GM12875 (cell line): ENCODE measurements around the gene ZNF398.

ENCODE experiments used
- H3K4me3 ChIP-seq: one replicate; pipeline ENCODE4 v1.5.1; 2011; ENCODE audit warnings: low read depth, low read length, control low read depth
- TF ChIP-seq, protein P1 (sequence below): IDR thresholded peaks from 2 replicates; pipeline ENCODE4 v1.5.1; 2011; ENCODE audit warnings: low read depth, mild to moderate bottlenecking, control low read depth, inconsistent platforms, low read length, moderate library complexity, borderline replicate concordance; ENCODE audit not compliant: insufficient read depth

ZNF398 gene

GRCh38 chr7:149150981-149151380 lies 3.7 kb downstream of the ZNF398 start:
- no peak overlapping the region for H3K4me3 ChIP-seq
- TF ChIP-seq, protein P1, sequence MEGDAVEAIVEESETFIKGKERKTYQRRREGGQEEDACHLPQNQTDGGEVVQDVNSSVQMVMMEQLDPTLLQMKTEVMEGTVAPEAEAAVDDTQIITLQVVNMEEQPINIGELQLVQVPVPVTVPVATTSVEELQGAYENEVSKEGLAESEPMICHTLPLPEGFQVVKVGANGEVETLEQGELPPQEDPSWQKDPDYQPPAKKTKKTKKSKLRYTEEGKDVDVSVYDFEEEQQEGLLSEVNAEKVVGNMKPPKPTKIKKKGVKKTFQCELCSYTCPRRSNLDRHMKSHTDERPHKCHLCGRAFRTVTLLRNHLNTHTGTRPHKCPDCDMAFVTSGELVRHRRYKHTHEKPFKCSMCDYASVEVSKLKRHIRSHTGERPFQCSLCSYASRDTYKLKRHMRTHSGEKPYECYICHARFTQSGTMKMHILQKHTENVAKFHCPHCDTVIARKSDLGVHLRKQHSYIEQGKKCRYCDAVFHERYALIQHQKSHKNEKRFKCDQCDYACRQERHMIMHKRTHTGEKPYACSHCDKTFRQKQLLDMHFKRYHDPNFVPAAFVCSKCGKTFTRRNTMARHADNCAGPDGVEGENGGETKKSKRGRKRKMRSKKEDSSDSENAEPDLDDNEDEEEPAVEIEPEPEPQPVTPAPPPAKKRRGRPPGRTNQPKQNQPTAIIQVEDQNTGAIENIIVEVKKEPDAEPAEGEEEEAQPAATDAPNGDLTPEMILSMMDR, result no peak

DNA sequence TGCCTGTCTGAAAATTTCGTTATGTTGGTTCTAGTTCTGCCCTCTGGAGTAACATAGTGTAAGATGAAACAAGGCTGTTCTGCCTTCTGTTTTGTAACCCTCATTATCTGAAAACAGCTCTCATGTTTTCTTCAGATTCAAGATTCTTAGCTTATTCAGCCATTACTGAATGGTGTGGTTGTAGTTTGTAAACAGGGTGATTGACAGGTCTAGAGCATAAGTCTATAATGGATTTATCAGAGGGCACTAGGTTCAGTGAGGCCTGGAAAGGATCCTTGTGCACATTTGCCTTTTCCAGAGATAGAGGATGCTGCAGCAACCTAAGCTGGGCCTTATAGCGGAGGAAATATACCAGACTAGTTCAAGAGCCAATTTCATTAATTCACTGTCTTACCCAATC lies 6.1 kb downstream of the ZNF398 start:
- no peak overlapping the region for H3K4me3 ChIP-seq
- TF ChIP-seq, protein P1, result no peak

DNA sequence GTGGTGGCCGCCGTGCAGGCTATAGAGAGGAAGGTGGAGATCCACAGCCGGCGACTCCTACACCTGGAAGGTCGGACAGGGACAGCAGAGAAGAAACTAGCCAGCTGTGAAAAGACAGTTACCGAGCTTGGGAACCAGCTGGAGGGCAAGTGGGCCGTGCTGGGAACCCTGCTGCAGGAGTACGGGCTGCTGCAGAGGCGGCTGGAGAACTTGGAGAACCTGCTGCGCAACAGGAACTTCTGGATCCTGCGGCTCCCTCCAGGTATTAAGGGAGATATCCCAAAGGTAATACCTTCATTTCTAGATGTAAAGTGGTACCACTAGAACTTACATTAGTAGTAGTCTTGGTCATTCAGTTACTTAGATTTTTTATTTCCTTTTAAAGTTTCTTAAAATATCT lies 6.8 kb downstream of the ZNF398 start:
- H3K4me3 ChIP-seq, result no peak overlapping the region
- TF ChIP-seq, protein P1, result no peak

DNA sequence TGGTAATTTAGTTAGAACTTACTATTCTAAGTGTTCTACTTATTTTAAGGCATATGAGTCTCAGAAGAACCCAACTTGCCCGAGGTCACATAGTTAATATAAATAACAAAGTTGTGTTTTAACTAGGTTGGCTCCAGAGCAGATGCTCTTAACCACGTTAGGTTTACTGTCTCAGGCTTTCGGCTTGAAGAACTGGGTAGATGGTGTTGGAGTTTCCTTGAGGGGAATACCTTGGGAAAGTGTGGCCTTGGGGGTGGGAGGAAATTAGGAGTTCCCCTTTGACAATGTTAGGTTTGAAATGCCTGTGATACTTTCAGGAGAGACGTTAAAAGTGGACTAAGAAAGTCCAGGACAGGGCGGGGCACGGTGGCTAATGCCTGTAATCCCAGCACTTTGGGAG lies 9.6 kb downstream of the ZNF398 start:
- no peak overlapping the region for H3K4me3 ChIP-seq
- TF ChIP-seq, protein P1, result no peak

DNA sequence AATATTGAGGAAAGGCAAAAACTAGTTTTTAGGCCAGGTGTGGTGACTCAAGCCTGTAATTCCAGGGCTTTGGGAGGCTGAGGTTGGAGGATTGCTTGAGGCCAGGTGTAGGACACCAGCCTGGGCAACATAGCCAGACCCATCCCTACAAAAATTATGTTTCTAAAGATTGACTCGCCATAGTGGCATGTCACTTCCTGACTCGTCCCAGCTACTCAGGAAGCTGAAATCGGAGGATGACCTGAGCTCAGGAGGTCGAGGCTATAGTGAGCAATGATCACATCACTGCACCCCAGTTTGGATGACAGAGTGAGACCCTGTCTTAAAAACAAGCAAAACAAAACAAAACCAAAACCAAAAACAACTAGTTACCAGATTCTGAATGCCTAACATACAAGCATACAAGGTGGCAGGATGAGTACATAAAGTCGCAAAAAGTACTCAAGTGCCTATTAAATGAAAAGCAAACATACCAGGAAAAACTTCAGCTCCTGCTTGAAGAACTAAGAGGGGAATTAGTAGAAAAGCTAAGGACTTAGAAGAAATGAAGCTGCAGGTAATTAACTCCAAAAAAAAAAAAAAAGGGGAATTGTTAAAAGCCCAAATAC lies 14.1 kb downstream of the ZNF398 start:
- H3K4me3 ChIP-seq, result no peak overlapping the region
- TF ChIP-seq, protein P1, result no peak

GRCh38 chr7:149166142-149166541 lies 18.9 kb downstream of the ZNF398 start:
- no peak overlapping the region for H3K4me3 ChIP-seq
- TF ChIP-seq, protein P1, result no peak

DNA sequence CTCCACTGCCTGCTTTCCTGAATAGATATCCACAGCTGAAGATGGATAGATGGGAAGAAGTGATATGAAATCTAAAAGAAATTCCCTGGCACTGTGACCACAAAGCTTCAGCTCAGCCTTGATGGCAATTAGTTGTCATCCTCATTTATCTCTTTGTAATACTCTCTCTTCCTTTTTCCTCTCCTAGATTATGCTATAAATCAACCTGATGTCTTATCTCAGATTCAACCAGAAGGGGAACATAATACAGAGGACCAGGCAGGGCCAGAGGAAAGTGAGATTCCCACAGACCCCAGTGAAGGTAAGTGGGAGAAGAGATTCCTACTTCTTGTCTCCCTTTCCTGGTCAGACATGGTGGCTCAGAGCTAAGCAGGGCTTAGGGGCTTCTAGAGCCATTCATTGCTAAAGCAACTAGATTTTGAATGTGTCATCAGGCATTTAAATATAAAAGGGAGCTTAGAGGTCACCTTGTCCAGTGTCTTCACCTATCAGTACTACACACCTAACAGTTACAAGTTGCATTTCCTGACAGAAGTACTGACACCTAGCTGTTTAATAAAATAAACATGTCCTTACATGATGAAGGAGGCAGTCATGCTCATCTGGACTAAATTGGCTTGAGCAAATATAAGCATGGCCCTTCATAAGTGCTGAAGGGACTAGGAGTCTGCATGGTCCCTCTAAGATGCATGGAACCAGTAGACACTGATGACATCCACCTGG lies 19.5 kb downstream of the ZNF398 start:
- H3K4me3 ChIP-seq, result no peak overlapping the region
- TF ChIP-seq, protein P1, result no peak
